SJCRH30 (cell line): ENCODE results near the gene SEPTIN11. TPM values are rescaled to one million over a fixed set of nuclear protein-coding genes. Genes with fewer than 3 reads are reported as not detected.

ENCODE experiments used
- DNase-seq, 2 experiments: peaks; one replicate each; pipeline ENCODE4 v3.0.0-alpha.2; 2015 to 2020
- H3K27ac ChIP-seq: fragments of 250-450 bp; sonication (Bioruptor Pico); 2 replicates; pipeline ENCODE4 v1.5.1; 2020; ENCODE audit warnings: mild to moderate bottlenecking, moderate library complexity
- H3K27me3 ChIP-seq: fragments of 250-450 bp; sonication (Bioruptor Pico); 2 replicates; pipeline ENCODE4 v1.5.1; 2020; ENCODE audit warnings: mild to moderate bottlenecking, moderate library complexity
- H3K36me3 ChIP-seq: fragments of 250-450 bp; sonication (Bioruptor Pico); 2 replicates; pipeline ENCODE4 v1.5.1; 2020; ENCODE audit warnings: mild to moderate bottlenecking, moderate library complexity
- H3K4me1 ChIP-seq: fragments of 250-450 bp; sonication (Bioruptor Pico); 2 replicates; pipeline ENCODE4 v1.5.1; 2020; ENCODE audit warnings: mild to moderate bottlenecking, moderate library complexity
- H3K4me3 ChIP-seq: fragments of 250-450 bp; sonication (Bioruptor Pico); 2 replicates; pipeline ENCODE4 v1.5.1; 2020; ENCODE audit warnings: mild to moderate bottlenecking, moderate library complexity
- H3K9me3 ChIP-seq: fragments of 250-450 bp; sonication (Bioruptor Pico); replicated peaks from 2 replicates; pipeline ENCODE4 v1.5.1; 2020; ENCODE audit warnings: mild to moderate bottlenecking, moderate library complexity
- total RNA-seq: library from RNA; depleted of rRNA; stranded (reverse); fragments of >200 nt; shearing (Covaris generic); gene quantifications from 2 replicates; pipeline ENCODE4 v1.2.3, GENCODE V29; 2014

SEPTIN11 gene
- total RNA-seq, 1 experiment from 2014 or later, result 294 TPM

- H3K4me3 ChIP-seq, result no peak overlapping the region
- peaks cover 15% of the 10 kb centered on the region for H3K36me3 ChIP-seq
- peaks cover 2% of the 10 kb centered on the region; the same call in 1 of the 2 replicates for H3K4me1 ChIP-seq
- H3K9me3 ChIP-seq, result no peaks in the 10 kb centered on the region
- DNase-seq, result no peak
- no peaks in the 10 kb centered on the region for H3K27me3 ChIP-seq
- H3K27ac ChIP-seq, result no peak overlapping the region
Measured at GRCh38 chr4:76947369-76947768, 2.2 kb upstream of the SEPTIN11 start.

- H3K27ac ChIP-seq, result peak overlapping the region; percentile 82
- peaks cover 15% of the 10 kb centered on the region for H3K36me3 ChIP-seq
- peak overlapping the region; percentile 87 for H3K4me3 ChIP-seq
- H3K9me3 ChIP-seq, result no peaks in the 10 kb centered on the region
- DNase-seq, result peak; percentile 89 to 90
- H3K27me3 ChIP-seq, result no peaks in the 10 kb centered on the region
- peaks cover 11% of the 10 kb centered on the region; the same call in 1 of the 2 replicates for H3K4me1 ChIP-seq
Measured at GRCh38 chr4:76948443-76949275, 893 bp upstream of the SEPTIN11 start.

GRCh38 chr4:76950052-76950955, 752 bp downstream of the SEPTIN11 start:
- Histone ChIP-seq H3K36me3 (peaks cover 23% of the 10 kb centered on the region), H3K9me3 (no peaks in the 10 kb centered on the region), H3K27ac (peak overlapping the region; percentile 82), H3K4me1 (peaks cover 19% of the 10 kb centered on the region), H3K4me3 (peak overlapping the region; percentile 87), H3K27me3 (no peaks in the 10 kb centered on the region)
- DNase-seq, result peak; percentile 82 to 83

- Histone ChIP-seq H3K9me3 (no peaks in the 10 kb centered on the region), H3K27me3 (no peaks in the 10 kb centered on the region), H3K27ac (peak overlapping the region; percentile 82), H3K36me3 (peaks cover 26% of the 10 kb centered on the region), H3K4me1 (peaks cover 20% of the 10 kb centered on the region), H3K4me3 (peak overlapping the region; percentile 87)
- no peak for DNase-seq
Measured at GRCh38 chr4:76950956-76951671, 1.6 kb downstream of the SEPTIN11 start.

- Histone ChIP-seq H3K36me3 (peaks cover 30% of the 10 kb centered on the region), H3K4me1 (peaks cover 25% of the 10 kb centered on the region), H3K4me3 (peak overlapping the region; percentile 87), H3K27me3 (no peaks in the 10 kb centered on the region), H3K9me3 (no peaks in the 10 kb centered on the region), H3K27ac (peak overlapping the region; percentile 82)
- peak in 1 of 2 experiments; percentile 38 for DNase-seq
Measured at GRCh38 chr4:76951672-76952010, 2.1 kb downstream of the SEPTIN11 start.

- Histone ChIP-seq H3K36me3 (peaks cover 30% of the 10 kb centered on the region), H3K27ac (no peak overlapping the region; the same call in 1 of the 2 replicates), H3K9me3 (no peaks in the 10 kb centered on the region), H3K27me3 (no peaks in the 10 kb centered on the region), H3K4me1 (peaks cover 25% of the 10 kb centered on the region), H3K4me3 (peak overlapping the region; percentile 87)
- no peak for DNase-seq
Measured at GRCh38 chr4:76952071-76952470, 2.5 kb downstream of the SEPTIN11 start.

- Histone ChIP-seq H3K4me1 (peaks cover 25% of the 10 kb centered on the region), H3K36me3 (peaks cover 36% of the 10 kb centered on the region), H3K27me3 (no peaks in the 10 kb centered on the region), H3K9me3 (no peaks in the 10 kb centered on the region), H3K4me3 (no peak overlapping the region; the same call in 1 of the 2 replicates), H3K27ac (no peak overlapping the region)
- no peak for DNase-seq
Measured at GRCh38 chr4:76952656-76953582, 3.4 kb downstream of the SEPTIN11 start.

GRCh38 chr4:76953956-76954355, 4.4 kb downstream of the SEPTIN11 start:
- H3K27me3 ChIP-seq, result no peaks in the 10 kb centered on the region
- peaks cover 36% of the 10 kb centered on the region for H3K36me3 ChIP-seq
- H3K9me3 ChIP-seq, result no peaks in the 10 kb centered on the region
- no peak overlapping the region for H3K4me3 ChIP-seq
- peaks cover 25% of the 10 kb centered on the region for H3K4me1 ChIP-seq
- no peak overlapping the region for H3K27ac ChIP-seq
- no peak for DNase-seq

GRCh38 chr4:76954489-76954888, 4.9 kb downstream of the SEPTIN11 start:
- H3K27me3 ChIP-seq, result no peaks in the 10 kb centered on the region
- H3K36me3 ChIP-seq, result peaks cover 39% of the 10 kb centered on the region
- no peak for DNase-seq
- no peak overlapping the region for H3K27ac ChIP-seq
- no peak overlapping the region for H3K4me3 ChIP-seq
- H3K9me3 ChIP-seq, result no peaks in the 10 kb centered on the region
- H3K4me1 ChIP-seq, result peaks cover 25% of the 10 kb centered on the region

- no peak for DNase-seq
- Histone ChIP-seq H3K9me3 (no peaks in the 10 kb centered on the region), H3K27me3 (no peaks in the 10 kb centered on the region), H3K27ac (no peak overlapping the region), H3K36me3 (peaks cover 46% of the 10 kb centered on the region), H3K4me3 (no peak overlapping the region), H3K4me1 (peaks cover 25% of the 10 kb centered on the region)
Measured at GRCh38 chr4:76955182-76955581, 5.6 kb downstream of the SEPTIN11 start.

GRCh38 chr4:76957004-76957738, 7.6 kb downstream of the SEPTIN11 start:
- no peaks in the 10 kb centered on the region for H3K9me3 ChIP-seq
- H3K4me1 ChIP-seq, result peaks cover 29% of the 10 kb centered on the region
- no peak overlapping the region for H3K4me3 ChIP-seq
- H3K27me3 ChIP-seq, result no peaks in the 10 kb centered on the region
- peak in 1 of 2 experiments; percentile 29 for DNase-seq
- H3K27ac ChIP-seq, result no peak overlapping the region
- peaks cover 46% of the 10 kb centered on the region for H3K36me3 ChIP-seq

- peaks cover 19% of the 10 kb centered on the region; the same call in 1 of the 2 replicates for H3K4me1 ChIP-seq
- H3K27ac ChIP-seq, result no peak overlapping the region
- no peak overlapping the region for H3K4me3 ChIP-seq
- DNase-seq, result no peak
- no peaks in the 10 kb centered on the region for H3K27me3 ChIP-seq
- H3K36me3 ChIP-seq, result peaks cover 38% of the 10 kb centered on the region
- H3K9me3 ChIP-seq, result no peaks in the 10 kb centered on the region
Measured at GRCh38 chr4:76958891-76959290, 9.3 kb downstream of the SEPTIN11 start.

GRCh38 chr4:76960014-76960413, 10.5 kb downstream of the SEPTIN11 start:
- Histone ChIP-seq H3K27me3 (no peaks in the 10 kb centered on the region), H3K4me3 (no peak overlapping the region), H3K9me3 (no peaks in the 10 kb centered on the region), H3K4me1 (0 out of 2 replicates have a peak, but pooled peaks cover 11% of the 10 kb centered on the region), H3K27ac (no peak overlapping the region), H3K36me3 (peaks cover 39% of the 10 kb centered on the region)
- no peak for DNase-seq
